PC-9 (cell line): Measurements from ENCODE around the gene RIMS1. TPM values are rescaled to one million over a fixed set of nuclear protein-coding genes. Genes with fewer than 3 reads are reported as not detected.

Source experiments
- BruUV-seq: library from RNA; stranded (reverse); fragments of 400-500 nt; replicated peaks from 2 replicates; lab custom pipeline; 2021; lab: Mats Ljungman, UMichigan
- CTCF ChIA-PET: fragments of 300-600 bp; sonication (Branson Sonifier 250); formaldehyde crosslinking; loops from one replicate; lab custom pipeline; 2022; ENCODE audit warnings: antibody characterized with exemption; lab: Charles Lee
- POLR2A ChIA-PET: fragments of 300-600 bp; sonication (Branson Sonifier 250); formaldehyde crosslinking; loops from one replicate; lab custom pipeline; 2022; ENCODE audit warnings: antibody characterized with exemption; ENCODE audit not compliant: unreplicated experiment; lab: Charles Lee
- DNase-seq, 2 experiments: peaks; one replicate each; pipeline versions ENCODE4 v3.0.0 to v3.0.0-alpha.2; 2015 to 2022; ENCODE audit warnings: mixed read lengths in 1 of 2
- H2AFZ ChIP-seq: fragments of 200-600 bp; sonication (generic); 2 replicates; pipeline ENCODE4 v1.8.1; 2017; ENCODE audit warnings: antibody characterized with exemption
- H3F3A ChIP-seq: fragments of 200-600 bp; sonication (generic); 2 replicates; pipeline ENCODE4 v1.8.1; 2017; ENCODE audit warnings: antibody characterized with exemption, mild to moderate bottlenecking, low read depth; ENCODE audit not compliant: insufficient read depth
- H3K27ac ChIP-seq: fragments of 200-600 bp; sonication (generic); 2 replicates; pipeline ENCODE4 v1.6.1; 2016; ENCODE audit warnings: mixed run types
- H3K27me3 ChIP-seq: fragments of 200-600 bp; sonication (generic); 2 replicates; pipeline ENCODE4 v1.6.1; 2016; ENCODE audit warnings: low read depth, mixed run types; ENCODE audit not compliant: insufficient read depth
- H3K36me3 ChIP-seq: fragments of 200-600 bp; sonication (generic); 2 replicates; pipeline ENCODE4 v1.6.1; 2016; ENCODE audit warnings: low read depth, mixed run types
- H3K4me1 ChIP-seq: fragments of 200-600 bp; sonication (generic); replicated peaks from 2 replicates; pipeline ENCODE4 v1.6.1; 2016; ENCODE audit warnings: mixed run types; ENCODE audit not compliant: insufficient read depth
- H3K4me2 ChIP-seq: fragments of 200-600 bp; sonication (generic); 2 replicates; pipeline ENCODE4 v1.6.1; 2017; ENCODE audit warnings: mixed run types
- H3K4me3 ChIP-seq: fragments of 200-600 bp; sonication (generic); 2 replicates; pipeline ENCODE4 v1.6.1; 2016; ENCODE audit warnings: mixed run types
- H3K79me2 ChIP-seq: fragments of 200-600 bp; sonication (generic); 2 replicates; pipeline ENCODE4 v1.6.1; 2017; ENCODE audit warnings: low read depth, mixed run types
- H3K9me2 ChIP-seq: fragments of 200-600 bp; sonication (generic); 2 replicates; pipeline ENCODE4 v1.8.1; 2017; ENCODE audit warnings: mild to moderate bottlenecking; ENCODE audit not compliant: insufficient read depth
- H3K9me3 ChIP-seq: fragments of 200-600 bp; sonication (generic); 2 replicates; pipeline ENCODE4 v1.8.1; 2016; ENCODE audit warnings: low read depth; ENCODE audit not compliant: insufficient read depth
- H4K20me1 ChIP-seq: fragments of 200-600 bp; sonication (generic); 2 replicates; pipeline ENCODE4 v1.8.1; 2017; ENCODE audit not compliant: insufficient read depth
- CTCF ChIP-seq: fragments of 200-600 bp; sonication (generic); conservative IDR thresholded peaks from 2 replicates; pipeline ENCODE4 v1.6.1; 2017; ENCODE audit warnings: mixed run types, antibody characterized with exemption, mild to moderate bottlenecking, moderate library complexity
- EZH2 ChIP-seq: fragments of 200-600 bp; sonication (generic); IDR thresholded peaks from 2 replicates; pipeline ENCODE4 v1.8.0; 2017; ENCODE audit warnings: antibody characterized with exemption, low read depth
- intact Hi-C: fragments of 100-400 bp; cut with micrococcal nuclease; formaldehyde crosslinking; loops from one replicate; pipeline ENCODE4 v1.10.0; 2022; ENCODE audit not compliant: unreplicated experiment
- total RNA-seq: library from RNA; stranded (reverse); gene quantifications from 2 replicates; pipeline ENCODE4 v1.2.3, GENCODE V29; 2021

Gene RIMS1
- total RNA-seq, 1 experiment from 2014 or later = not detected

GRCh38 chr6:72049376-72049775, 163.0 kb downstream of the RIMS1 start:
- no peaks in the 10 kb centered on the region for H3K9me2 ChIP-seq
- H3K79me2 ChIP-seq = no peaks in the 10 kb centered on the region
- intact Hi-C loops = no loop called here
- no peak overlapping the region for H3K4me2 ChIP-seq
- no peak overlapping the region for H3K4me3 ChIP-seq
- H4K20me1 ChIP-seq = no peaks in the 10 kb centered on the region
- ChIA-PET POLR2A (no interaction called here), CTCF (no interaction called here)
- BruUV-seq = no TSS peak
- TF ChIP-seq EZH2 (no peak), CTCF (no peak)
- DNase-seq = no peak
- H3K36me3 ChIP-seq = no peaks in the 10 kb centered on the region
- H3K9me3 ChIP-seq = no peaks in the 10 kb centered on the region
- H2AFZ ChIP-seq = no peak overlapping the region
- H3F3A ChIP-seq = no peaks in the 10 kb centered on the region
- no peaks in the 10 kb centered on the region for H3K27me3 ChIP-seq
- H3K4me1 ChIP-seq = no peaks in the 10 kb centered on the region
- no peak overlapping the region for H3K27ac ChIP-seq

GRCh38 chr6:72061286-72061685, 174.9 kb downstream of the RIMS1 start:
- Histone ChIP-seq H3K4me3 (no peak overlapping the region), H3K9me2 (no peaks in the 10 kb centered on the region), H3K36me3 (no peaks in the 10 kb centered on the region), H3K9me3 (no peaks in the 10 kb centered on the region), H3K4me2 (no peak overlapping the region), H3K4me1 (no peaks in the 10 kb centered on the region), H3F3A (no peaks in the 10 kb centered on the region), H4K20me1 (no peaks in the 10 kb centered on the region), H3K79me2 (no peaks in the 10 kb centered on the region), H3K27ac (no peak overlapping the region), H2AFZ (no peak overlapping the region), H3K27me3 (no peaks in the 10 kb centered on the region)
- DNase-seq = no peak
- no TSS peak for BruUV-seq
- intact Hi-C loops = no loop called here
- POLR2A ChIA-PET = no interaction called here
- TF ChIP-seq EZH2 (no peak), CTCF (no peak)
- CTCF ChIA-PET = no interaction called here

- CTCF ChIA-PET = interaction anchor here (0.6 kb wide), 1 partner anchor 1843 kb away, joined by 3 read pairs; no protein-coding TSS in a partner anchor
- H3K27ac ChIP-seq = no peak overlapping the region
- no peaks in the 10 kb centered on the region for H3K4me1 ChIP-seq
- H3K36me3 ChIP-seq = no peaks in the 10 kb centered on the region
- H3K27me3 ChIP-seq = no peaks in the 10 kb centered on the region
- DNase-seq = no peak
- intact Hi-C loops = no loop called here
- H3K9me2 ChIP-seq = no peaks in the 10 kb centered on the region
- no peak overlapping the region for H3K4me3 ChIP-seq
- H3K9me3 ChIP-seq = no peaks in the 10 kb centered on the region
- no peaks in the 10 kb centered on the region for H3K79me2 ChIP-seq
- BruUV-seq = no TSS peak
- H2AFZ ChIP-seq = no peak overlapping the region
- H3K4me2 ChIP-seq = no peak overlapping the region
- H4K20me1 ChIP-seq = no peaks in the 10 kb centered on the region
- TF ChIP-seq EZH2 = no peak
- no peak for TF ChIP-seq CTCF
- POLR2A ChIA-PET = no interaction called here
- no peaks in the 10 kb centered on the region for H3F3A ChIP-seq
These were observed 178.1 kb downstream of the RIMS1 start for GRCh38 chr6:72064399-72064975.
